ENCODE measurements around the gene INTS11. TPM values are rescaled to one million over a fixed set of nuclear protein-coding genes. Genes with fewer than 3 reads are reported as not detected.

INTS11 gene
- total RNA-seq, 1 donor from 2014 or later: 84.8 TPM

GRCh38 chr1:1299686-1300351 lies 24.6 kb downstream of the INTS11 start:
- DNase-seq (ENCODE audit: low read depth): no peak
- peaks cover 2% of the 10 kb centered on the region for H3K4me1 Mint-ChIP-seq (ENCODE audit: low read depth, unreplicated experiment)

GRCh38 chr1:1298861-1299685 lies 25.4 kb downstream of the INTS11 start:
- no peaks in the 10 kb centered on the region for H3K36me3 Mint-ChIP-seq (ENCODE audit: low read depth, unreplicated experiment)
- Histone ChIP-seq H3K9ac (ENCODE audit: low read length) (no peak overlapping the region), H2AFZ (ENCODE audit: low read depth, low read length) (no peak overlapping the region), H3K4me2 (ENCODE audit: low read length) (no peak overlapping the region), H3K36me3 (ENCODE audit: insufficient read depth, low read length) (no peaks in the 10 kb centered on the region), H3K27ac (ENCODE audit: low read depth, low read length) (no peak overlapping the region), H3K9me3 (ENCODE audit: insufficient read depth, low read depth, low read length) (no peaks in the 10 kb centered on the region), H3K4me3 (ENCODE audit: insufficient read depth, low read depth, low read length) (no peak overlapping the region), H3K27me3 (ENCODE audit: insufficient read depth, low read length) (no peaks in the 10 kb centered on the region), H3K79me2 (ENCODE audit: insufficient read depth, low read length) (peaks cover 8% of the 10 kb centered on the region), H3K4me1 (ENCODE audit: insufficient read depth, low read length) (no peaks in the 10 kb centered on the region), H4K20me1 (ENCODE audit: insufficient read depth, low read length) (peaks cover 42% of the 10 kb centered on the region)
- no peaks in the 10 kb centered on the region for H3K27me3 Mint-ChIP-seq (ENCODE audit: low read depth, unreplicated experiment)
- H3K4me1 Mint-ChIP-seq (ENCODE audit: low read depth, unreplicated experiment): no peaks in the 10 kb centered on the region
- H3K9me3 Mint-ChIP-seq (ENCODE audit: unreplicated experiment): no peaks in the 10 kb centered on the region
- DNase-seq (ENCODE audit: low read depth) (no peak), FAIRE-seq (no peak)
- H3K4me3 Mint-ChIP-seq (ENCODE audit: unreplicated experiment): no peak overlapping the region
- TF ChIP-seq EZH2 (IDR thresholded peaks at IDR 0.05; ENCODE audit: insufficient read depth, low read length): no peak
- no peak for TF ChIP-seq CTCF (IDR thresholded peaks at IDR 0.05; ENCODE audit: insufficient read depth, low read depth, low read length)
- no peak overlapping the region for H3K27ac Mint-ChIP-seq (ENCODE audit: unreplicated experiment)

More at GRCh38 chr1:1299686-1300351, 24.6 kb downstream of the INTS11 start:
- Histone ChIP-seq H3K4me2 (ENCODE audit: low read length) (no peak overlapping the region), H3K27me3 (ENCODE audit: insufficient read depth, low read length) (no peaks in the 10 kb centered on the region), H3K9me3 (ENCODE audit: insufficient read depth, low read depth, low read length) (no peaks in the 10 kb centered on the region), H3K27ac (ENCODE audit: low read depth, low read length) (no peak overlapping the region), H3K79me2 (ENCODE audit: insufficient read depth, low read length) (peaks cover 15% of the 10 kb centered on the region), H4K20me1 (ENCODE audit: insufficient read depth, low read length) (peaks cover 49% of the 10 kb centered on the region), H3K4me3 (ENCODE audit: insufficient read depth, low read depth, low read length) (no peak overlapping the region), H3K4me1 (ENCODE audit: insufficient read depth, low read length) (peaks cover 7% of the 10 kb centered on the region), H3K36me3 (ENCODE audit: insufficient read depth, low read length) (no peaks in the 10 kb centered on the region), H3K9ac (ENCODE audit: low read length) (no peak overlapping the region), H2AFZ (ENCODE audit: low read depth, low read length) (no peak overlapping the region)
- no peak overlapping the region for H3K27ac Mint-ChIP-seq (ENCODE audit: unreplicated experiment)
- no peaks in the 10 kb centered on the region for H3K36me3 Mint-ChIP-seq (ENCODE audit: low read depth, unreplicated experiment)
- H3K9me3 Mint-ChIP-seq (ENCODE audit: unreplicated experiment): no peaks in the 10 kb centered on the region
- TF ChIP-seq CTCF (IDR thresholded peaks at IDR 0.05; ENCODE audit: insufficient read depth, low read depth, low read length): peak; percentile 12
- no peak for TF ChIP-seq EZH2 (IDR thresholded peaks at IDR 0.05; ENCODE audit: insufficient read depth, low read length)
- H3K27me3 Mint-ChIP-seq (ENCODE audit: low read depth, unreplicated experiment): no peaks in the 10 kb centered on the region
- no peak overlapping the region for H3K4me3 Mint-ChIP-seq (ENCODE audit: unreplicated experiment)
- no peak for FAIRE-seq

All from astrocyte (in vitro differentiated cells and primary cell).